Type B pancreatic cell (in vitro differentiated cells): ENCODE data around the gene BRD7. TPM values are rescaled to one million over a fixed set of nuclear protein-coding genes. Genes with fewer than 3 reads are reported as not detected.

Source experiments
- DNase-seq: peaks from one replicate; pipeline ENCODE4 v3.0.0; 2021; ENCODE audit warnings: mixed read lengths; ENCODE audit not compliant: unreplicated experiment; ENCODE audit errors: extremely low spot score
- H3K27ac Mint-ChIP-seq: 2 replicates; pipeline ENCODE4 v1.8.0; 2021; ENCODE audit warnings: mild to moderate bottlenecking, mixed read lengths
- H3K27me3 Mint-ChIP-seq: 2 replicates; pipeline ENCODE4 v1.8.0; 2021; ENCODE audit warnings: mixed read lengths
- H3K36me3 Mint-ChIP-seq: 2 replicates; pipeline ENCODE4 v1.8.0; 2021; ENCODE audit warnings: mixed read lengths
- H3K4me1 Mint-ChIP-seq: one replicate; pipeline ENCODE4 v1.8.0; 2021; ENCODE audit warnings: mixed read lengths; ENCODE audit not compliant: unreplicated experiment
- H3K4me3 Mint-ChIP-seq: 2 replicates; pipeline ENCODE4 v1.8.0; 2021; ENCODE audit warnings: mild to moderate bottlenecking, mixed read lengths
- H3K9me3 Mint-ChIP-seq: 2 replicates; pipeline ENCODE4 v1.8.0; 2021; ENCODE audit warnings: mixed read lengths
- CTCF ChIP-seq: fragments of 200-600 bp; sonication (generic); conservative IDR thresholded peaks from 2 replicates; pipeline ENCODE4 v1.5.0; 2021; ENCODE audit warnings: antibody characterized with exemption, mild to moderate bottlenecking
- microRNA-seq: library from miRNA; unstranded; fragments of <30 nt; microRNA quantifications from one replicate; pipeline ENCODE4, GENCODE V29; 2020
- total RNA-seq: library from RNA; stranded (reverse); gene quantifications from 2 replicates; pipeline ENCODE4 v1.2.1, GENCODE V29; 2021; ENCODE audit warnings: low replicate concordance

BRD7 gene
- total RNA-seq, 1 donor from 2014 or later, result 98.2 TPM

DNA sequence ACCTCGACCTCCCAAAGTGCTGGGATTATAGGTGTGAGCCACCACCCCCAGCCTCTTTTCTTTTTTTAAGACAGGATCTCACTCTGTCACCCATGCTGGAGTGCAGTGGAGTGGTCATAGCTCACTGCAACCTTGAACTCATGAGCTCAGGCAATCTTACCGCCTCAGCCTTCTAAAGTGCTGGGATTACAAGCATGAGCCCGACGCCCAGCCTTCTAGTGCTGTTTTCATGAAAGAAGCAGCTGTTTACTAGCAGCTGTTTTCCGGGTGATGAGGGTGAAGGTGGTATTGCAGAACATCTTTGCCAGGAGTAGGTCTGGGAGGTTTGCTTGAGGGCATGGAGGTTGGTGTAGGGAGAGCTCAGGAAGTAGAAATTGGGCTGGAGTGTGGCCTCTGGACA, 100.4 kb downstream of the BRD7 start:
- H3K27ac Mint-ChIP-seq, result no peak overlapping the region
- peaks cover 4% of the 10 kb centered on the region for H3K36me3 Mint-ChIP-seq
- no peaks in the 10 kb centered on the region for H3K27me3 Mint-ChIP-seq
- H3K4me1 Mint-ChIP-seq, result peaks cover 18% of the 10 kb centered on the region
- no peaks in the 10 kb centered on the region for H3K9me3 Mint-ChIP-seq
- no peak for DNase-seq
- no peak overlapping the region for H3K4me3 Mint-ChIP-seq
- TF ChIP-seq CTCF, result no peak

DNA sequence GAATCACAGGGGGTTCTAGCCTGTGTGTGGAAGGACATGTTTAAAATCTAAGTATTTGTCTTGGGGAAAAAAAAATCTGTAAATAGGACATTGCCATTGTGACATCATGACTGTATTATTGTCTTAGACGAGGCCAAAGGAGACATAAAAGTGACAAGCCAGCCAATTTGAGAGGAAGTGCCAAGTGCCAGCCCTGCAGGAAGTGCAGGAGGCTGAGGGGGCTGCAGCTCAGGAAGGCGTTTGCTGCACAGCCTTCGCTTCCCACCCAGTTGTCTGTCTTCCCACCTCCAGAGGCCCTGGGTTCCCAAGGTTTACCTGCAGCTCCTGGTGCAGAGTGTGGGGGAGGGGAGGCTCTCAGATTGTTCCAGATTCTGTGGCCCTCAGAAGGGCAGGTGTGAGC, 101.1 kb downstream of the BRD7 start:
- Mint-ChIP-seq H3K27ac (peak overlapping the region; percentile 50), H3K36me3 (peaks cover 4% of the 10 kb centered on the region), H3K27me3 (no peaks in the 10 kb centered on the region), H3K9me3 (no peaks in the 10 kb centered on the region), H3K4me3 (no peak overlapping the region), H3K4me1 (peaks cover 24% of the 10 kb centered on the region)
- DNase-seq, result no peak
- TF ChIP-seq CTCF, result no peak

GRCh38 chr16:50267151-50267631, 101.6 kb downstream of the BRD7 start:
- no peaks in the 10 kb centered on the region for H3K9me3 Mint-ChIP-seq
- no peak for DNase-seq
- no peaks in the 10 kb centered on the region for H3K27me3 Mint-ChIP-seq
- no peak for TF ChIP-seq CTCF
- H3K36me3 Mint-ChIP-seq, result peaks cover 4% of the 10 kb centered on the region
- peaks cover 27% of the 10 kb centered on the region for H3K4me1 Mint-ChIP-seq
- peak overlapping the region; percentile 50 for H3K27ac Mint-ChIP-seq
- H3K4me3 Mint-ChIP-seq, result no peak overlapping the region

- no peak for TF ChIP-seq CTCF
- Mint-ChIP-seq H3K27ac (peak within 1 kb of the TSS; percentile 50), H3K9me3 (no peaks in the 10 kb centered on the region), H3K4me3 (no peak within 1 kb of the TSS), H3K4me1 (peaks cover 27% of the 10 kb centered on the region), H3K36me3 (peaks cover 4% of the 10 kb centered on the region), H3K27me3 (no peaks in the 10 kb centered on the region)
- no peak for DNase-seq
Observed at GRCh38 chr16:50266337-50267091, 102.3 kb downstream of the BRD7 start, which contains the start of gene ADCY7. TSS of gene ADCY7 (plus strand) at chr16:50266551. CDS start at chr16:50288180, 21,629 bp downstream.

Small RNAs within 50 kb of the gene (microRNA-seq; reads per million reads assigned to microRNA genes)
- gene MIR6771, result not detected

Other genes starting within 250 kb of the BRD7 start
- gene TENT4B, start 215.7 kb downstream of the BRD7 start, total RNA-seq, result 13.1 and 14.1 TPM in 2 replicates
- 16.8 and 32.8 TPM in 2 replicates for gene ADCY7, start 102.4 kb downstream of the BRD7 start, total RNA-seq
- 33.8 and 43.2 TPM in 2 replicates for gene NKD1, start 179.4 kb upstream of the BRD7 start, total RNA-seq